C4-2B (cell line): ENCODE measurements around the gene PRUNE2.
"Not testable (repeated sequence)": the region's sequence is repeated elsewhere in the genome, so short reads cannot be mapped to it uniquely, and the experiment has no call there.

Source experiments
- CTCF ChIP-seq: fragments of 450-650 bp; conservative IDR thresholded peaks from 2 replicates; pipeline ENCODE4 v1.5.1; 2017; ENCODE audit warnings: mild to moderate bottlenecking
- ZFX ChIP-seq: fragments of 450-650 bp; IDR thresholded peaks from 2 replicates; pipeline ENCODE4 v1.6.1; 2017

DNA sequence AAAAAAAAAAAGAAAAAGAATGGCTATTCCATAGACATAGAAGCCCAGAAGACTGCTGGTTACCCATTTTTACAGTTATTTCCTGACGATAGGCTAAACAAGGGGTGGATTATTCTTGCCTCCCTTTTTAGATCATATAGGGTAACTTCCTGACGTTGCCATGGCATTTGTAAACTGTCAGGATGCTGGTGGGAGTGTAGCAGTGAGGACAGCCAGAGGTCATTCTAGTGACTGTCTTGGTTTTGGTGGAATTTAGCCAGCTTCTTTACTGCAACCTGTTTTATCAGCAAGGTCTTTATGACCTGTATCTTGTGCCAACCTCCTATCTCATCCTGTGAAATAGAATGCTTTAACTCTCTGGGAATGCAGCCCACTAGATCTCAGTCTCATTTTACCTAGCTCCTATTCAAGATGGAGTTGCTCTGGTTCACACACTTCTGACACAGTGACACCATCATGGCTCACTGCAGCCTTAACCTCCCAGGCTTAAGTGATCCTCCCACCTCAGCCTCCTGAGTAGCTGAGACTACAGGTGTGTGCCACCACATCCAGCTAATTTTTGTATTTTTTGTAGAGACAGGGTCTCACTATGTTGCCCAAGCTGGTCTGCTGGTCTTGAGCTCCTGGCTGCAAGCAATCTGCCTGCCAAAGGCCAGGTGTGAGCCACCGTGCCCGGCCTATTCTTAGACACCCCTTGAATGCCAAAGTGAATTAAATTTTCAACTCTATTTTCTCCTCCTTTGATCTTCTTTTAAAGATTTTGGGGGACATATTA lies 311.8 kb downstream of the PRUNE2 start:
- not testable (repeated sequence) for TF ChIP-seq ZFX, CTCF
